ENCODE measurements around the gene SORL1. TPM values are rescaled to one million over a fixed set of nuclear protein-coding genes. Genes with fewer than 3 reads are reported as not detected.

The SORL1 gene
- total and polyA plus RNA-seq, 2 of the 8 experiments (the other 6 are each of a cell fraction or from before 2014, with no cell fraction given), result 38.1 to 65.5 TPM

GRCh38 chr11:121613724-121614123 is 161.6 kb downstream of the SORL1 start:
- Histone ChIP-seq H4K5ac (ENCODE audit: insufficient read length, low read depth, low read length) (no peak overlapping the region), H3K56ac (replicated peaks; ENCODE audit: insufficient read length, low read depth, low read length) (no peak overlapping the region), H3K23me2 (ENCODE audit: low read depth, low read length) (no peaks in the 10 kb centered on the region), H2AFZ (ENCODE audit: low read length) (no peak overlapping the region), H3K27me3 (replicated peaks in 1 of 4; ENCODE audit: control insufficient read depth in 3 of 4, extremely low read depth in 1 of 4, insufficient read depth in 3 of 4, low read length in 3 of 4) (no peaks in the 10 kb centered on the region), H3K4me3 (ENCODE audit: extremely low read depth in 1 of 4, insufficient read depth in 2 of 4, low read depth in 3 of 4, low read length in 4 of 4) (no peak overlapping the region), H3K79me1 (ENCODE audit: low read depth, low read length) (no peaks in the 10 kb centered on the region), H3K4me2 (ENCODE audit: insufficient read depth in 1 of 2, low read depth in 2 of 2, low read length in 2 of 2) (no peak overlapping the region), H3K79me2 (ENCODE audit: control insufficient read depth in 1 of 2, insufficient read depth in 2 of 2, low read length in 2 of 2) (no peaks in the 10 kb centered on the region), H4K91ac (replicated peaks; ENCODE audit: insufficient read length, low read length) (no peak overlapping the region), H3K36me3 (ENCODE audit: control insufficient read depth in 2 of 4, insufficient read depth in 4 of 4, low read length in 3 of 4) (peaks cover 41 to 71% (median 66%) of the 10 kb centered on the region in 4 experiments), H3K18ac (ENCODE audit: extremely low read depth, low read length) (no peak overlapping the region), H2BK20ac (ENCODE audit: low read length) (no peak overlapping the region), H3K14ac (ENCODE audit: insufficient read length) (no peak overlapping the region), H3K4me1 (replicated peaks in 1 of 4; ENCODE audit: control insufficient read depth in 3 of 4, insufficient read depth in 4 of 4, low read length in 3 of 4) (no peaks in the 10 kb centered on the region; a peak in 1 of 7 replicates), H2BK120ac (replicated peaks; ENCODE audit: low read depth, low read length) (no peak overlapping the region), H3K9ac (replicated peaks in 1 of 4; ENCODE audit: extremely low read depth in 1 of 4, low read depth in 3 of 4, low read length in 3 of 4) (no peak overlapping the region), H4K8ac (ENCODE audit: extremely low read depth, insufficient read depth, low read length) (no peak overlapping the region), H2BK12ac (ENCODE audit: low read depth, low read length) (no peak overlapping the region), H3K9me3 (ENCODE audit: insufficient read depth in 2 of 2, low read depth in 1 of 2, low read length in 1 of 2) (no peaks in the 10 kb centered on the region), H3K4ac (replicated peaks; ENCODE audit: insufficient read length, low read depth, low read length) (no peak overlapping the region), H3K27ac (ENCODE audit: low read depth, low read length) (no peak overlapping the region), H2BK5ac (ENCODE audit: low read depth, low read length) (no peak overlapping the region), H2BK15ac (ENCODE audit: low read length) (no peak overlapping the region), H3K23ac (ENCODE audit: insufficient read length) (no peak overlapping the region), H4K20me1 (replicated peaks in 1 of 2; ENCODE audit: control insufficient read depth in 1 of 2, insufficient read depth in 2 of 2, low read length in 2 of 2) (no peaks in the 10 kb centered on the region), H2AK5ac (ENCODE audit: low read depth, low read length) (no peak overlapping the region)
- FAIRE-seq (no peak), DNase-seq (ENCODE audit: low read depth in 1 of 2, low spot score in 2 of 2) (no peak)
- CTCF ChIA-PET (ENCODE audit: partially characterized antibody), result interaction anchor here (0.9 kb wide), 1 partner anchor 294 kb away, joined by 3 read pairs; no protein-coding TSS in a partner anchor
- POLR2A ChIA-PET (ENCODE audit: partially characterized antibody), result no interaction called here
- 90% methylated on average over 4 of the region's 4 CpGs; no CpG with 5 or more reads in 1 of the 2 experiments for WGBS, 2 experiments (ENCODE audit: extremely low coverage in 1 of 2, insufficient coverage in 1 of 2, insufficient read length in 1 of 2, insufficient replicate concordance in 2 of 2, low coverage in 1 of 2, low lambda C conversion rate in 2 of 2, missing lambda C conversion rate in 1 of 2)
- TF ChIP-seq EZH2 (IDR thresholded peaks at IDR 0.05; ENCODE audit: low read depth, low read length, severe bottlenecking) (no peak), CBX8 (IDR thresholded peaks at IDR 0.05; ENCODE audit: borderline replicate concordance, low read depth, low read length) (no peak), CHD2 (IDR thresholded peaks at IDR 0.05; ENCODE audit: low read length) (no peak), TAF7 (optimal IDR thresholded peaks at IDR 0.05; ENCODE audit: borderline replicate concordance, low read depth, low read length) (no peak), SIX5 (IDR thresholded peaks at IDR 0.05; ENCODE audit: low read depth, low read length) (no peak), CHD1 (IDR thresholded peaks at IDR 0.05; ENCODE audit: low read depth, low read length) (no peak), ATF3 (IDR thresholded peaks at IDR 0.05; ENCODE audit: insufficient read depth, low read depth, low read length) (no peak), BACH1 (IDR thresholded peaks at IDR 0.05; ENCODE audit: low read length) (no peak), SRF (IDR thresholded peaks at IDR 0.05; ENCODE audit: low read depth, low read length) (no peak), TAF1 (IDR thresholded peaks at IDR 0.05; ENCODE audit: low read depth, low read length) (no peak), HDAC6 (IDR thresholded peaks at IDR 0.05; ENCODE audit: low read depth, low read length) (no peak), GABPA (IDR thresholded peaks at IDR 0.05; ENCODE audit: borderline replicate concordance, insufficient read depth, low read length) (no peak), JUN (IDR thresholded peaks at IDR 0.05; ENCODE audit: low read depth, low read length) (no peak), RAD21 (IDR thresholded peaks at IDR 0.05 in 1 of 2, conservative IDR thresholded peaks at IDR 0.05 in 1 of 2; ENCODE audit: low read depth in 2 of 2, low read length in 2 of 2) (no peak)

Data from H1 (cell line).